ENCODE data around the gene ZBTB20.

The ZBTB20 gene

DNA sequence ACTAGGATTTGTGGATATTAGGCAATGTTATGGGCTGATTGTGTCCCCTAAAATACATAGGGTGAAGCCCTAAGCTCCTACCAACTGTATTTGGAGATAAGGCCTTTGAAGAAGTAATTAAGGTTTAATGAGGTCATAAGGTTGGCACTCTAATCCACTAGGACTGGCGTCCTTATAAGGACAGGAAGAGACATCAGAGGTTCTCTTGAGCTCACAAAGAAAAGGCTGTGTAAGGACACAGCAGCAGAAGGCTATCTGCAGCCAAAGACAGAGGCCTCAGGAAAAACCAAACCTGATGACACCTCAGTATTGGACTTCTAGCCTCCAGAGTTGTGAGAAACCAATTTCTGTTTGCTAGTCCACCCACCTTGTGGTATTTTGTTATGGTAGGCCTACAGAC, 416.7 kb downstream of the ZBTB20 start:
- TF ChIP-seq PPARA (CRISPR knock-in tag; IDR thresholded peaks at IDR 0.05; ENCODE audit: borderline replicate concordance): no peak
- no peak for TF ChIP-seq GLIS3 (CRISPR knock-in tag; IDR thresholded peaks at IDR 0.05)
- TF ChIP-seq RARB (CRISPR knock-in tag; IDR thresholded peaks at IDR 0.05): no peak
- TF ChIP-seq ARNTL (CRISPR knock-in tag; IDR thresholded peaks at IDR 0.05; ENCODE audit: borderline replicate concordance, low read depth): no peak
- no peak for TF ChIP-seq BACH2 (CRISPR knock-in tag; IDR thresholded peaks at IDR 0.05; ENCODE audit: borderline replicate concordance)
- TF ChIP-seq ZFP30 (CRISPR knock-in tag; IDR thresholded peaks at IDR 0.05): no peak
- TF ChIP-seq ZNF565 (CRISPR knock-in tag; conservative IDR thresholded peaks at IDR 0.05; ENCODE audit: low read depth): no peak
- no peak for TF ChIP-seq ISL1 (CRISPR knock-in tag; IDR thresholded peaks at IDR 0.05)
- no peak for TF ChIP-seq ZNF70 (CRISPR knock-in tag; IDR thresholded peaks at IDR 0.05)
- no peak for TF ChIP-seq ESRRG (CRISPR knock-in tag; IDR thresholded peaks at IDR 0.05)
- TF ChIP-seq OSR1 (CRISPR knock-in tag; IDR thresholded peaks at IDR 0.05): no peak
- no peak for ATAC-seq

DNA sequence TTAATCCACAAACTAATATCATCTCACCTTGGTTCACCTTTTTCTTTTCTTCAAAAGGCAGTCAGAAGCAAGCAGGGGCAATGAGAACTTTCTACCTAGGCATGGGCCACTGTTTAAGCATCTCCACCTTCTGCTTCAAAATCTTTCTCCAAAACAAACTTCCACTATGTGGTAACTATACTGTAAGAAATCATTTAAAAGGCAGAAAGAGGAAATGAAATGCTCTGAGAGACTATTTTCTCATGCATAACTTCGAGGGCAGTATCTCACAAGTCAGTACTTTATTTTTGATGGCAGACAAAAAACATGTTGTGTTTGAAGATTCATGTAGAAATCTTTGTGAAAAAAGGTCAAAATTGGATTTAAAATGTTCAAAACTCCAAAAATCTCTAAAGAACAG, 419.7 kb downstream of the ZBTB20 start:
- no peak for TF ChIP-seq OSR1 (CRISPR knock-in tag; IDR thresholded peaks at IDR 0.05)
- ATAC-seq: no peak

DNA sequence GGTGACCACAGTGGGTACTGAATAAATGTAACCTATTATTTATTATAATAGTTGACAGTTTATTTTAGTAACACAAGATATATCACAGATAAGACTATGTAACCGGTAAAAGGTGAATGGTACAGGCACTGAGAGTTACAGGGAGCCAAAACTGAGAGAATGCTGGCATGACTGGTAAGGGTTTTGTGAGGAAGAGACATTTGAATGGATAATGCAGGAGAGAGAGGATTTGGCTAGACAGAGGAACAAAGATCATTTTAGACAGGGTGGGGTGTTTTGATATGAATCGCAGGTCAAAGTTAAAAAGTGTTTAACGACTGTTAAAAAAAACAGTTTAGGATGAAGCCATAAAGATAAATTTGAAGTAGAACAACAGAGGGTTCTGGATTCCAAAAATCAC, 421.1 kb downstream of the ZBTB20 start:
- ATAC-seq: no peak
- TF ChIP-seq TCF4 (CRISPR knock-in tag; IDR thresholded peaks at IDR 0.05; ENCODE audit: borderline replicate concordance): no peak
- TF ChIP-seq ZNF70 (CRISPR knock-in tag; IDR thresholded peaks at IDR 0.05): no peak
- TF ChIP-seq, protein P1, sequence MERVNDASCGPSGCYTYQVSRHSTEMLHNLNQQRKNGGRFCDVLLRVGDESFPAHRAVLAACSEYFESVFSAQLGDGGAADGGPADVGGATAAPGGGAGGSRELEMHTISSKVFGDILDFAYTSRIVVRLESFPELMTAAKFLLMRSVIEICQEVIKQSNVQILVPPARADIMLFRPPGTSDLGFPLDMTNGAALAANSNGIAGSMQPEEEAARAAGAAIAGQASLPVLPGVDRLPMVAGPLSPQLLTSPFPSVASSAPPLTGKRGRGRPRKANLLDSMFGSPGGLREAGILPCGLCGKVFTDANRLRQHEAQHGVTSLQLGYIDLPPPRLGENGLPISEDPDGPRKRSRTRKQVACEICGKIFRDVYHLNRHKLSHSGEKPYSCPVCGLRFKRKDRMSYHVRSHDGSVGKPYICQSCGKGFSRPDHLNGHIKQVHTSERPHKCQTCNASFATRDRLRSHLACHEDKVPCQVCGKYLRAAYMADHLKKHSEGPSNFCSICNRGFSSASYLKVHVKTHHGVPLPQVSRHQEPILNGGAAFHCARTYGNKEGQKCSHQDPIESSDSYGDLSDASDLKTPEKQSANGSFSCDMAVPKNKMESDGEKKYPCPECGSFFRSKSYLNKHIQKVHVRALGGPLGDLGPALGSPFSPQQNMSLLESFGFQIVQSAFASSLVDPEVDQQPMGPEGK (CRISPR knock-in tag; IDR thresholded peaks at IDR 0.05; ENCODE audit: borderline replicate concordance): no peak
- no peak for TF ChIP-seq ZC3H10 (CRISPR knock-in tag; IDR thresholded peaks at IDR 0.05)
- TF ChIP-seq OSR1 (CRISPR knock-in tag; IDR thresholded peaks at IDR 0.05): no peak
- no peak for TF ChIP-seq PPARA (CRISPR knock-in tag; IDR thresholded peaks at IDR 0.05; ENCODE audit: borderline replicate concordance)
- TF ChIP-seq CSRNP3 (CRISPR knock-in tag; IDR thresholded peaks at IDR 0.05): no peak
- no peak for TF ChIP-seq BACH2 (CRISPR knock-in tag; IDR thresholded peaks at IDR 0.05; ENCODE audit: borderline replicate concordance)
- TF ChIP-seq TSHZ2 (CRISPR knock-in tag; IDR thresholded peaks at IDR 0.05): no peak
- TF ChIP-seq ZFP30 (CRISPR knock-in tag; IDR thresholded peaks at IDR 0.05): no peak
- TF ChIP-seq CSDC2 (CRISPR knock-in tag; IDR thresholded peaks at IDR 0.05): no peak
- no peak for TF ChIP-seq ZNF8 (CRISPR knock-in tag; IDR thresholded peaks at IDR 0.05)

DNA sequence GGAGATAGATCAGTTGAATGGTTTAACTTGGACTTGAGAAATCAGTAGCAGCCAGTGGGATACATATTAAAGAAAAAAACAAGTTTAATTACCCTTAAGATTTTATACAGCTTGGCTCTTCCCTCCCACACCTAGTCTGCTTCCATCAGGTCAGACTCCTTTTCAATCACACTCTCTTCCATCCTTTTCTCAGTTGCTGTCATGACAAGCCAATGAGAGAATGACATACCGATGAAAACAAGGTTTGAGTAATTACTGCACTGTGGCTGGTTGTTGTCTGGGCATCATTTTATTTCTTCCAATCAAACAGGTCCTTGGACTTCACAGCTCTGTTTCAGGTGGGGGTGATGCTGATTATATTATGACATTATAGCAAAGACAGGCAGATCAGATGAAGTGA, 424.6 kb downstream of the ZBTB20 start:
- no peak for ATAC-seq
- TF ChIP-seq ARNTL (CRISPR knock-in tag; IDR thresholded peaks at IDR 0.05; ENCODE audit: borderline replicate concordance, low read depth) (no peak), ZFP30 (CRISPR knock-in tag; IDR thresholded peaks at IDR 0.05) (no peak), ISL1 (CRISPR knock-in tag; IDR thresholded peaks at IDR 0.05) (no peak), GLIS3 (CRISPR knock-in tag; IDR thresholded peaks at IDR 0.05) (no peak), TCF4 (CRISPR knock-in tag; IDR thresholded peaks at IDR 0.05; ENCODE audit: borderline replicate concordance) (no peak), CSDC2 (CRISPR knock-in tag; IDR thresholded peaks at IDR 0.05) (no peak), CREB5 (CRISPR knock-in tag; IDR thresholded peaks at IDR 0.05; ENCODE audit: low read depth) (no peak), TOX (CRISPR knock-in tag; IDR thresholded peaks at IDR 0.05; ENCODE audit: borderline replicate concordance) (no peak), ESRRG (CRISPR knock-in tag; IDR thresholded peaks at IDR 0.05) (no peak), PPARA (CRISPR knock-in tag; IDR thresholded peaks at IDR 0.05; ENCODE audit: borderline replicate concordance) (no peak), CSRNP3 (CRISPR knock-in tag; IDR thresholded peaks at IDR 0.05) (no peak), ZNF70 (CRISPR knock-in tag; IDR thresholded peaks at IDR 0.05) (no peak), SNAI2 (CRISPR knock-in tag; IDR thresholded peaks at IDR 0.05) (no peak), OSR1 (CRISPR knock-in tag; IDR thresholded peaks at IDR 0.05) (no peak), ZFP3 (CRISPR knock-in tag; IDR thresholded peaks at IDR 0.05) (no peak), RARB (CRISPR knock-in tag; IDR thresholded peaks at IDR 0.05) (no peak), BACH2 (CRISPR knock-in tag; IDR thresholded peaks at IDR 0.05; ENCODE audit: borderline replicate concordance) (no peak)
- TF ChIP-seq, protein P2, sequence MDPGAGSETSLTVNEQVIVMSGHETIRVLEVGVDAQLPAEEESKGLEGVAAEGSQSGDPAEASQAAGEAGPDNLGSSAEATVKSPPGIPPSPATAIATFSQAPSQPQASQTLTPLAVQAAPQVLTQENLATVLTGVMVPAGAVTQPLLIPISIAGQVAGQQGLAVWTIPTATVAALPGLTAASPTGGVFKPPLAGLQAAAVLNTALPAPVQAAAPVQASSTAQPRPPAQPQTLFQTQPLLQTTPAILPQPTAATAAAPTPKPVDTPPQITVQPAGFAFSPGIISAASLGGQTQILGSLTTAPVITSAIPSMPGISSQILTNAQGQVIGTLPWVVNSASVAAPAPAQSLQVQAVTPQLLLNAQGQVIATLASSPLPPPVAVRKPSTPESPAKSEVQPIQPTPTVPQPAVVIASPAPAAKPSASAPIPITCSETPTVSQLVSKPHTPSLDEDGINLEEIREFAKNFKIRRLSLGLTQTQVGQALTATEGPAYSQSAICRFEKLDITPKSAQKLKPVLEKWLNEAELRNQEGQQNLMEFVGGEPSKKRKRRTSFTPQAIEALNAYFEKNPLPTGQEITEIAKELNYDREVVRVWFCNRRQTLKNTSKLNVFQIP (CRISPR knock-in tag; IDR thresholded peaks at IDR 0.05; ENCODE audit: borderline replicate concordance, low read depth): no peak

Data from SK-N-SH treated with all-trans-retinoic acid at 6 μM for 48 hours (cell line).